ENCODE measurements around the gene MOB3B.

The MOB3B gene

DNA sequence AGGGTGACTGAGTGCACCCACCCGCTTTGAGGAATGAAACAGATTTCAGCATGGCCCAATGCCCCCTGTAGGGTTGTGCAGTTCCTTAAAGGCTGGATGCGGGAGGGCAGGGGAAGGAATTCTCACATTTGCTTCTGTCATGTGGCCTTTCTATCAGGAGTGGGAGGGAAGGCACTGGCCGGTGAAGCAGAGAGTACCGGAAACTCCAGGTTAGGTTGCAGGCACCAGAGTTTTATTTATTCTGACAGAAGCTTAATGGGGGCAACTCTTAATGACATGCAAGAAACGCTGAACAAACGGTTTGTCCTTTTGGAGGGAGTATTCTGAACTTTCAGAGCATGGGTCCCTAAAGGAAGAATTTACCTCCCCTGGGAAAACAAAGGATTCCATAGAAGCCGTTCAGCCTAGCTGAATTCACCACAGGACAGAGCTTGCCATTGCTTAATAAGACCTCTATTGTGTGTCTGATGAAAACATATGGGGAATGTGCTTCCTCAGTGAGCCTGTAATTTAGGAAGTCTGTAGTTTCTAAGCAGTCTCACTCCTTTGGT is 188.6 kb downstream of the MOB3B start:
- Histone ChIP-seq H3K4me3 (ENCODE audit: low read depth in 1 of 5, low read length in 5 of 5) (no peak overlapping the region), H3K27me3 (ENCODE audit: control insufficient read depth in 5 of 5, insufficient read depth in 4 of 5, low read length in 5 of 5) (no peaks in the 10 kb centered on the region), H3K27ac (ENCODE audit: low read depth, low read length) (no peak overlapping the region), H3K9ac (ENCODE audit: low read length in 5 of 5) (no peak overlapping the region), H3K9me3 (ENCODE audit: control insufficient read depth in 5 of 5, low read length in 5 of 5) (no peaks in the 10 kb centered on the region), H3K36me3 (ENCODE audit: control insufficient read depth in 5 of 5, insufficient read depth in 5 of 5, low read length in 5 of 5) (no peaks in the 10 kb centered on the region), H3K4me1 (ENCODE audit: control insufficient read depth in 5 of 5, insufficient read depth in 5 of 5, low read length in 5 of 5) (peaks cover 0 to 38% (median 35%) of the 10 kb centered on the region in 5 donors)

DNA sequence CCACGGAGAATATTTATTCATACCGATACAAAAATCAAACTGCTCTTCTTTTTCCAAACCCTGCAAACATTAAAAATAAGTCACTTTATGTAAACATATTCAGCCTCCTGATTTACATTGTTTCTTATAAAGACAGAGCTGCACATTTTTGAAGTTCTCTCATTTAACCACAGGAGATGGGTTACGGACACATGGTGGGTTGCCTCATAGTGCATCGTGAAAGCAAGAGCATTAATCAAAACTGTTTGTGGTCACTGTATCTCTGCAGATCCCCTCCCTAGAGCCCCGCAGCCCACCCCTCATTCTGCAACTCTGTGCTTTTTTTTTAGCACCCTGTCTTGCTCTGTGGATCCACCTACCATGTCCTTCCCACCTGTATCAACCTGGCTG is 189.3 kb downstream of the MOB3B start:
- H3K36me3 ChIP-seq (ENCODE audit: control insufficient read depth in 5 of 5, insufficient read depth in 5 of 5, low read length in 5 of 5), result no peaks in the 10 kb centered on the region
- peaks cover 0 to 38% (median 35%) of the 10 kb centered on the region in 5 donors for H3K4me1 ChIP-seq (ENCODE audit: control insufficient read depth in 5 of 5, insufficient read depth in 5 of 5, low read length in 5 of 5)
- H3K27ac ChIP-seq (ENCODE audit: low read depth, low read length), result no peak overlapping the region
- no peaks in the 10 kb centered on the region for H3K27me3 ChIP-seq (ENCODE audit: control insufficient read depth in 5 of 5, insufficient read depth in 4 of 5, low read length in 5 of 5)
- H3K4me3 ChIP-seq (ENCODE audit: low read depth in 1 of 5, low read length in 5 of 5), result no peak overlapping the region
- H3K9ac ChIP-seq (ENCODE audit: low read length in 5 of 5), result no peak overlapping the region
- H3K9me3 ChIP-seq (ENCODE audit: control insufficient read depth in 5 of 5, low read length in 5 of 5), result no peaks in the 10 kb centered on the region

DNA sequence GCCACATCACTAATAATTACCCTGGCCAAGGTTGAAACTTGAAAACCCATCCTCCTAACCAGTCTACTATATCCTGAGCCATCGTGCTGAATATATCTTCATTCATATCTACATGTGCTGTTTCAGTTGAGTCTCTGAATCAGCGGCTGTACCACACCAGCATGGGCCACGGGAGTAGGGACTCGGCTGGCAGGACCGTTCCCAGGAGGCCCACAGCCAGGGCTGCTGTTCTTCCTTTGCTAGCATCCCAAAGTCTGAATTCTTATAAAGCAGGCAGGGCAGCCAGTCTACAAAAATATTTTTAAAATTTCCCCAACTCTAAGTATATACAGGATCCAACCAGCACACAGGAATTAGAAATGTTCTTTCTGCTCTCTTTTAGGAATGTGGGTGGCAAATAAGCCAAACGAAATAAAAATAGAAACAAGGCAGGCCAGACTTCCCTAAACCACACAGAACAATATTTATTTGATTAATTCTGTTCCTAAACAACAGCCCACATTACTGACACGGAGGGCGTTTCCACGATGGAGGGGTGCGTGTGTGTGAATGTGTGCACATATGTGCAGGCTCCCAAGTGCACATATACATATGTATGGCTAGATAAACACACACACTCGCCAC is 189.8 kb downstream of the MOB3B start:
- H3K4me1 ChIP-seq (ENCODE audit: control insufficient read depth in 5 of 5, insufficient read depth in 5 of 5, low read length in 5 of 5), result peaks cover 0 to 38% (median 35%) of the 10 kb centered on the region in 5 donors
- H3K4me3 ChIP-seq (ENCODE audit: low read depth in 1 of 5, low read length in 5 of 5), result no peak overlapping the region
- H3K27ac ChIP-seq (ENCODE audit: low read depth, low read length), result no peak overlapping the region

DNA sequence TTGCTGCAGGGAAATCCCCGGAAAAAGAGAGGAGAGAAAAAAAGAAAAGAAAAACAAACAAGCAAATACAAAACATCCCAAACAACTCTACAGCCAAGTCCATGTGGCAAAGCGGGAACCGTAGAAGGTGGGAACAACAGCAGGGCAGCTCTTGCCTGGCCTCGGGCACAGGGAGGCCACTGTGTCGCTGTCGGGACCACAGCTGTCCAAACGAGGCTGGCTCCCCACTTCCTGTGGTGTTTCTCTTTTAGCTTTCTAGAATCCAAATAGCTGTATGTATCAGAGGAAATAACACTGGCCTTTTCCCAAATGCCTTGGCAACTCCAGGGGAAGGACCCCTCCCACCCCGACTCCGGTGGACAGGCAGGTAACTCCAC is 191.1 kb downstream of the MOB3B start:
- Histone ChIP-seq H3K27ac (ENCODE audit: low read depth, low read length) (no peak overlapping the region), H3K9me3 (ENCODE audit: control insufficient read depth in 5 of 5, low read length in 5 of 5) (no peaks in the 10 kb centered on the region), H3K36me3 (ENCODE audit: control insufficient read depth in 5 of 5, insufficient read depth in 5 of 5, low read length in 5 of 5) (no peaks in the 10 kb centered on the region), H3K27me3 (ENCODE audit: control insufficient read depth in 5 of 5, insufficient read depth in 4 of 5, low read length in 5 of 5) (no peaks in the 10 kb centered on the region), H3K4me1 (ENCODE audit: control insufficient read depth in 5 of 5, insufficient read depth in 5 of 5, low read length in 5 of 5) (peaks cover 0 to 38% (median 35%) of the 10 kb centered on the region in 5 donors), H3K4me3 (ENCODE audit: low read depth in 1 of 5, low read length in 5 of 5) (no peak overlapping the region), H3K9ac (ENCODE audit: low read length in 5 of 5) (peak overlapping the region in 1 of 5 donors; percentile 32)

More for the DNA sequence above, 189.8 kb downstream of the MOB3B start:
- Histone ChIP-seq H3K36me3 (ENCODE audit: control insufficient read depth in 5 of 5, insufficient read depth in 5 of 5, low read length in 5 of 5) (no peaks in the 10 kb centered on the region), H3K9me3 (ENCODE audit: control insufficient read depth in 5 of 5, low read length in 5 of 5) (no peaks in the 10 kb centered on the region), H3K27me3 (ENCODE audit: control insufficient read depth in 5 of 5, insufficient read depth in 4 of 5, low read length in 5 of 5) (no peaks in the 10 kb centered on the region), H3K9ac (ENCODE audit: low read length in 5 of 5) (no peak overlapping the region)

DNA sequence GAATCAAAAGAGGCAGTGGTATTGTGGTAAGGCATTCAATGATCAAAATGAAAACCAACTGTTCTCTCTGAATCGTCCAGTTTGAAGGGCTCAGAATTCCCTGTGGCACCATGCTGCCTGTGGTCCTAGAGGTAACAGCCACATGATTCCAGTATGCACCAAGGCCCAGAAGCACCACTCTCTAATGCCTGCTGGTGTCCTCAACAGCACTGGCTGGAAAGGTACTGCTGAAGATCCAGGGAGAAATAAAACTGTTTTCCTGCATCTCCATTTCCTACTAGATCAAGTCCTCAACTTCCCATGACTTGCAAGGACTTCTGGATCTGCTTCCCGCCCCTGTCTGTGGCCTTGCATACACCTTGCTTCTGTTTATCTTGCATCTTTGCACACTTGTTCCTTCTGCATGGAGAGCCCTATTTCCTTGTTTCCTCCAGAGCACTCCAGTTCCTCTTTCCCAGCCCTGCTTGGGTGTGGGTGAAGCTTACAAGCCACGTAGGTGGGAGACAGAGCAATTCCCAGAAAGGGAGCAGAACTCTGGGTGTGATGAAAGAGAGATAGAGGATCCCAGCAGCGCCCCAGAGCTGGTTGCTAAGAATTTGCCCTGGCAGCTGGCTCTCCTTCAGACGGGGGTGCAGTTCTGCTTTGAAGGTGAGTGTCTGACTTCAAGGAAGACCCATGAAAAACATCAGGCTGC is 191.6 kb downstream of the MOB3B start:
- H3K4me3 ChIP-seq (ENCODE audit: low read depth in 1 of 5, low read length in 5 of 5), result no peak overlapping the region
- no peaks in the 10 kb centered on the region for H3K9me3 ChIP-seq (ENCODE audit: control insufficient read depth in 5 of 5, low read length in 5 of 5)
- H3K9ac ChIP-seq (ENCODE audit: low read length in 5 of 5), result peak overlapping the region in 1 of 5 donors; percentile 32
- no peak overlapping the region for H3K27ac ChIP-seq (ENCODE audit: low read depth, low read length)
- no peaks in the 10 kb centered on the region for H3K27me3 ChIP-seq (ENCODE audit: control insufficient read depth in 5 of 5, insufficient read depth in 4 of 5, low read length in 5 of 5)
- no peaks in the 10 kb centered on the region for H3K36me3 ChIP-seq (ENCODE audit: control insufficient read depth in 5 of 5, insufficient read depth in 5 of 5, low read length in 5 of 5)
- peaks cover 0 to 41% (median 39%) of the 10 kb centered on the region in 5 donors for H3K4me1 ChIP-seq (ENCODE audit: control insufficient read depth in 5 of 5, insufficient read depth in 5 of 5, low read length in 5 of 5)

DNA sequence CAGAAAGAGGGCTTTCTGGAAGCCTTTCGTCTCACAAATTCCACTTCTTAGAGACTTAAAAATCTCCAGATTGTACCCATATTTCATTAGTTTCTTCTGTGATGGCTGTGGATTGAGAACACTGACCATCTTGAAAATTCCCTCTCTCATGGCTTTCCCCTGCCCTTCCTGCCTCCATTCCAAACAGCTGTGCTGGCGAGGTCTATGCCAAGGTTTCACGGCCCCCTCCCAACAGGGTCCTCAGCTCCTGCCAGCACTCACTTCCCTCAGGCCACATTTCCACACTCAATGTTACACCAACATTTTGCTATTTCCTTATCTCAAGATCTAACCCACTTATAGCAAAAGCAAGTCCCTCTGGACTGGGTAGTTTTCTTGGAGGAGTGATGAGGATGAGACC is 192.4 kb downstream of the MOB3B start:
- Histone ChIP-seq H3K4me3 (ENCODE audit: low read depth in 1 of 5, low read length in 5 of 5) (no peak overlapping the region), H3K36me3 (ENCODE audit: control insufficient read depth in 5 of 5, insufficient read depth in 5 of 5, low read length in 5 of 5) (no peaks in the 10 kb centered on the region), H3K9ac (ENCODE audit: low read length in 5 of 5) (no peak overlapping the region), H3K27ac (ENCODE audit: low read depth, low read length) (no peak overlapping the region), H3K9me3 (ENCODE audit: control insufficient read depth in 5 of 5, low read length in 5 of 5) (no peaks in the 10 kb centered on the region), H3K27me3 (ENCODE audit: control insufficient read depth in 5 of 5, insufficient read depth in 4 of 5, low read length in 5 of 5) (no peaks in the 10 kb centered on the region), H3K4me1 (ENCODE audit: control insufficient read depth in 5 of 5, insufficient read depth in 5 of 5, low read length in 5 of 5) (peaks cover 0 to 41% (median 39%) of the 10 kb centered on the region in 5 donors)

DNA sequence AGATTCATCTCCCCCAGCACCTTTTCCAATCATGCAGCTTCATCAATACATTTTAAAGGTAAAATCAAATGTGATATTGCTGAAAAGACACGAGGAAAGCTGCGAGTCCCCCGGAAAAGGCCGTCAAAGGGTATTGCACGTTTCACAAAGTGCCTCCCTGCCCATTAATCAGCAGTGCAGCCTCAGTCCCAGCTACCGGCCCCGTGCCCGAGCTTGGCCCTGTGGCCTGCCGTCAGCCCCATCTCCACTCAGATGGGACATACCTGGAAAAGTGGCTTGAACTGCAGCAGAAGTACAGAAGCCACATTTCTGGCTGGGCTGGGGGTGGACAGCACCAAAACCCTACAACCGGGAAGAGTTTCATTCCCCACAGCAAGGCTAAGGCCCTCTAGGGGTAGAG is 192.8 kb downstream of the MOB3B start:
- no peaks in the 10 kb centered on the region for H3K27me3 ChIP-seq (ENCODE audit: control insufficient read depth in 5 of 5, insufficient read depth in 4 of 5, low read length in 5 of 5)
- peaks cover 0 to 41% (median 39%) of the 10 kb centered on the region in 5 donors for H3K4me1 ChIP-seq (ENCODE audit: control insufficient read depth in 5 of 5, insufficient read depth in 5 of 5, low read length in 5 of 5)
- no peaks in the 10 kb centered on the region for H3K9me3 ChIP-seq (ENCODE audit: control insufficient read depth in 5 of 5, low read length in 5 of 5)
- H3K36me3 ChIP-seq (ENCODE audit: control insufficient read depth in 5 of 5, insufficient read depth in 5 of 5, low read length in 5 of 5), result no peaks in the 10 kb centered on the region
- H3K9ac ChIP-seq (ENCODE audit: low read length in 5 of 5), result no peak overlapping the region
- H3K27ac ChIP-seq (ENCODE audit: low read depth, low read length), result no peak overlapping the region
- H3K4me3 ChIP-seq (ENCODE audit: low read depth in 1 of 5, low read length in 5 of 5), result no peak overlapping the region

DNA sequence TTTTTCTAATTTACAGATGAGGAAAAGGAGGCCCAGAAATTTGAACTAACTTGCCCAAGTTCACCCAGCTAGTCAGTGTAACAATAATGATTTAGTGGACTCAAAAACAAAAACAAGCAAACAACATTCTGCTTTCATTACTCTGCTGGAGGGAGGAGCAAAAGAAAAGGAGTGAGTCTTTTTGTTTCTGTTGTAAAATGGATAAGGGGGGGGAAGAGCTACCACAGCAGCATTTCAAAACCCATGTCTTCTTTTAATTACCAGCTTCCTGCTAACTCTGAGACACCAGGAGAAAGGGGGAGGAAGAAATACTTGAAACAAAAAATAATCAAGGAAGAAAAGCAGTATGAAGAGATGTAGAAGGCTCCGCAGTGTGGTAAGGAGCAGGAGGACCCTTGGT is 193.5 kb downstream of the MOB3B start:
- no peak overlapping the region for H3K4me3 ChIP-seq (ENCODE audit: low read depth in 1 of 5, low read length in 5 of 5)
- H3K9ac ChIP-seq (ENCODE audit: low read length in 5 of 5), result no peak overlapping the region
- no peak overlapping the region for H3K27ac ChIP-seq (ENCODE audit: low read depth, low read length)
- no peaks in the 10 kb centered on the region for H3K27me3 ChIP-seq (ENCODE audit: control insufficient read depth in 5 of 5, insufficient read depth in 4 of 5, low read length in 5 of 5)
- no peaks in the 10 kb centered on the region for H3K36me3 ChIP-seq (ENCODE audit: control insufficient read depth in 5 of 5, insufficient read depth in 5 of 5, low read length in 5 of 5)
- peaks cover 0 to 40% (median 35%) of the 10 kb centered on the region in 5 donors for H3K4me1 ChIP-seq (ENCODE audit: control insufficient read depth in 5 of 5, insufficient read depth in 5 of 5, low read length in 5 of 5)
- no peaks in the 10 kb centered on the region for H3K9me3 ChIP-seq (ENCODE audit: control insufficient read depth in 5 of 5, low read length in 5 of 5)

DNA sequence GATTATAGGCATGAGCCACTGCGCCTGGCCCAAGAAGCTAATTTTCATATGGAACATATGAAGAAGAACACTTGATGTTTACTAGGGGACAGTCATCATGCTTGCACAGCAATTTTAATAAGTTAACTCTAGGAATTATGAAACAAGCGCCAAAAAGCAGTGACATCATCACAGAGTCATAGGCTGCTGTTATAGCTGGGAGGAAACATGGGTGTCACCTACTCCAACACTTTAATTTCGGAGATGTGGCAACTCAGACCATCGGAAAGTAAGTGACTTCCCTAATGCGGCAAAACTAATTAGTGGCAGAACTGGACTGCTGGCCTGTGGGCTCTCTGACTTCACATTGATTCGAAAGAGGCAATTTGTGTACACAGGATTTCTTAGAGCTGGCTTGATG is 194.5 kb downstream of the MOB3B start:
- H3K4me1 ChIP-seq (ENCODE audit: control insufficient read depth in 5 of 5, insufficient read depth in 5 of 5, low read length in 5 of 5), result peaks cover 0 to 31% (median 29%) of the 10 kb centered on the region in 5 donors

More for the DNA sequence above, 194.5 kb downstream of the MOB3B start:
- Histone ChIP-seq H3K9me3 (ENCODE audit: control insufficient read depth in 5 of 5, low read length in 5 of 5) (no peaks in the 10 kb centered on the region), H3K36me3 (ENCODE audit: control insufficient read depth in 5 of 5, insufficient read depth in 5 of 5, low read length in 5 of 5) (peaks cover 0 to 5% (median 3%) of the 10 kb centered on the region in 5 donors), H3K27me3 (ENCODE audit: control insufficient read depth in 5 of 5, insufficient read depth in 4 of 5, low read length in 5 of 5) (no peaks in the 10 kb centered on the region), H3K9ac (ENCODE audit: low read length in 5 of 5) (no peak overlapping the region), H3K27ac (ENCODE audit: low read depth, low read length) (no peak overlapping the region), H3K4me3 (ENCODE audit: low read depth in 1 of 5, low read length in 5 of 5) (no peak overlapping the region)
